Fibroblast of mammary gland (primary cell): ENCODE data around the gene ABHD2.

Source experiments
- DNase-seq: peaks from one replicate; pipeline ENCODE4 v3.0.0-alpha.2; 2010; ENCODE audit warnings: low read depth
- H3K4me3 ChIP-seq: 2 replicates; pipeline ENCODE4 v1.5.1; 2011; ENCODE audit warnings: low read depth, mild to moderate bottlenecking, low read length, moderate library complexity; ENCODE audit not compliant: control insufficient read depth
- TF ChIP-seq, protein P1 (sequence below): conservative IDR thresholded peaks from 2 replicates; pipeline ENCODE4 v1.5.1; 2011; ENCODE audit warnings: low read depth, low read length, inconsistent platforms; ENCODE audit not compliant: control insufficient read depth, insufficient read depth

The ABHD2 gene

DNA sequence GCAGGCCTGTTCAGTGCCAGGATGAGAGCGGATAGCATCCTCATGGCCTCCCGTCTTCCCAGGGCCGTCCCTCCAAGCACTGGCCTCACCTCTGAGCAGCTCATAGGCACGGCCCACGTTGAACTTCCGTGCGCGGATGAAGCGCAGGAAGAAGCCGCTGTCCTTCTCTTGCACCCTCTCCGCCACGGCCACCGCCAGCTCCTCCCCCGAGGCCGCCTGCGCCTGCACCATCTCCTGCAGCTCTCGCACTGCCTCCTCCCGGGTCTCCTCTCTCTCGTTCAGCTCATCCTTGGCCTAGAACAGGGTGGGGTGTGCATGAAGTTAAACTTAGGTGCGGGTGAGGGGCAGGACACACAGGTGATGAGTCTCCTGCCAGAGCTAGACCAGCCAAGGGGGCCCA lies 128.8 kb downstream of the ABHD2 start:
- no peak overlapping the region for H3K4me3 ChIP-seq
- no peak for DNase-seq
- TF ChIP-seq, protein P1, sequence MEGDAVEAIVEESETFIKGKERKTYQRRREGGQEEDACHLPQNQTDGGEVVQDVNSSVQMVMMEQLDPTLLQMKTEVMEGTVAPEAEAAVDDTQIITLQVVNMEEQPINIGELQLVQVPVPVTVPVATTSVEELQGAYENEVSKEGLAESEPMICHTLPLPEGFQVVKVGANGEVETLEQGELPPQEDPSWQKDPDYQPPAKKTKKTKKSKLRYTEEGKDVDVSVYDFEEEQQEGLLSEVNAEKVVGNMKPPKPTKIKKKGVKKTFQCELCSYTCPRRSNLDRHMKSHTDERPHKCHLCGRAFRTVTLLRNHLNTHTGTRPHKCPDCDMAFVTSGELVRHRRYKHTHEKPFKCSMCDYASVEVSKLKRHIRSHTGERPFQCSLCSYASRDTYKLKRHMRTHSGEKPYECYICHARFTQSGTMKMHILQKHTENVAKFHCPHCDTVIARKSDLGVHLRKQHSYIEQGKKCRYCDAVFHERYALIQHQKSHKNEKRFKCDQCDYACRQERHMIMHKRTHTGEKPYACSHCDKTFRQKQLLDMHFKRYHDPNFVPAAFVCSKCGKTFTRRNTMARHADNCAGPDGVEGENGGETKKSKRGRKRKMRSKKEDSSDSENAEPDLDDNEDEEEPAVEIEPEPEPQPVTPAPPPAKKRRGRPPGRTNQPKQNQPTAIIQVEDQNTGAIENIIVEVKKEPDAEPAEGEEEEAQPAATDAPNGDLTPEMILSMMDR: no peak

DNA sequence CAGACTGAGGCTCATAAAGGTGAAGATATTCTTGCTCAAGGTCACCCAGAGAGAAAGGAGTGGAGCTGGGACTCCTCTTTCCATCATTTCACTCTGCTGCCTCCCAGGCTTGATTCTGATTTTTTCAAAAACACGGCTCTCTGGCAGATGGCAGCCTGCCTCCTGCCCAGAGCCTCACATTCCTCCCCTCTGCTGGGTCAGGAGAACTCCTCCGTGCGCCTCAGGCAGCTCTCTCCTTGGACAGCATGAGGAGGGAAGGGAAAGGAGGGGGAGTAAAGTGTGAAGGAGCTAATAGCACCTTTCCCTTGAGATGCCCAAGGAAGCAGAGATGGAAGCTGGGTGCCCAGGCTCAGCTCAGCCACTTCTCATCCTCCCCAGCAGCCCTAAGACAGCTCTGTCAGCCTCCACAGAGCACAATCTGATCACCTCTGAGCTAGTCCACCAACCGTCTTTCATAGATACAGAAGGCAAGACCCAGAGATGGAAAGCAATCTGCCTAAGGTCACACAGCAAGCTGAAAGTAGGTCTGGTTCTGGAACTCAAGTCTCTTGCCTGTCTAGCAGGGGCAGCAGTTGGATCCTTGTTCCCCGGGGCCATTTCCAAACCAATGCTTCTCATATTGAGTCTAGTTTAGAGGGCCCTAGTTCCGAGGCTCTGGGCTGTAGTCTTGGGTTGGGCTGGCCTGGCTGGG lies 129.6 kb downstream of the ABHD2 start:
- H3K4me3 ChIP-seq: no peak overlapping the region
- DNase-seq: no peak
- TF ChIP-seq, protein P1: no peak

DNA sequence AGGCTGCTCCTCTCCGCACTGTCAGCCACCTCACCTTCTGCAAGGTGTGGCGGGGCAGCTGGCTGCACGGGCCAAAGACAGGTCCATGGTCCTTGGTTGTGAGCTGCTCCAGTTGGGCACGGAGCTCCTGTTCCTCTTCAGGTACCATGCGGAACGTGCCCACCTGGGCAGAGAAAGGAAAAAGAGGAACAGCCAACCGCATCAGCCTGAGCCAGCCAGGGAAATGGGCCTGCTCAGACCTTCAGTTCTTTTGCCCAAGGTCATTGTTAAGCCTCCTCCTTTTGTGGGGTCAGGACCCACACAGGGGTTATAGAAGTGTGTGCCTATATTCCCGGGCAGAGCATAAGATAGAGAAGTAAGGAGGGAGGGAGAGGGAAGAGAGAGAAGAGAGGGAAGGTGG lies 130.3 kb downstream of the ABHD2 start:
- TF ChIP-seq, protein P1: no peak
- no peak overlapping the region for H3K4me3 ChIP-seq
- no peak for DNase-seq

DNA sequence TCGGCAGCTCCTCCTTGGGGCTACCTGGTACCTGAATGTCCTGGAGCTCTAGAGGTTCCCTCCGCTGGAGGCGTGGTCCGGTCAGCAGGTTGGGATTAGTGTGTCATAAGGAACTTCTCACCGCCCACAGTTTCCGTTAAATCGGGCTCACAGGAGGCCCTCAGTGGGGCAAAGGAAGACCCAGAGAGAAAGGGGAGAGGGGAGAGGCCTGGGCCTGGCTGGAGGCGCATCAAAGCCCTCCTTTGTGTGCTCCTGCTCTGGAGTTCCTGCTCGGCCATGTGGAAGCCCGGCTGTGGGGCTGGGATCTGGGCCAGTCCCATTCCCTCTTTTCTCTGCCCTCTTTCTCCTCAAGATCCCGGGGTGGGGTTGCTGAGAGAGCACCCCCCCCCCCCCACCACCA lies 133.3 kb downstream of the ABHD2 start, which contains the start of gene RLBP1:
Gene RLBP1, minus strand, starts transcription at position 37 of the 400 bp plus-strand sequence. CDS start 2,604 bp downstream, outside the sequence.
- H3K4me3 ChIP-seq: no peak within 1 kb of the TSS
- TF ChIP-seq, protein P1: no peak
- no peak for DNase-seq

DNA sequence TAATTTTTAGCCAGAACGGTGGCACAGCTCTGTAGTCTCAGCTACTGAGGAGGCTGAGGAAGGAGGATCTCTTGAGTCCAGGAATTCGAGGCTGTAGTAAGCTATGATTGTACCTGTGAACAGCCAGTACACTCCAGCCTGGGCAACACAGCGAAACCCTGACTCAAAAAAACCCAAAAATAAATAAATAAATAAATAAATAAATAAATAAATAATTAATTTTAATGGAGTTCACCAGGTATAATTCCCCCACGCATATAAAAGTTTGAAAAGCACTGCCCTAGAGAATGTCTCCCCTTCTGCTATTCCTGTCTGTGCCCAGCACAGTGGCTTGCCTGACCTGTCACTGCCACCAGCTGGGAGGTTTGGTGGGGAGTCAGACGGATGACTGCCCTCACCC lies 137.3 kb downstream of the ABHD2 start:
- DNase-seq: no peak
- no peak overlapping the region for H3K4me3 ChIP-seq
- TF ChIP-seq, protein P1: no peak

DNA sequence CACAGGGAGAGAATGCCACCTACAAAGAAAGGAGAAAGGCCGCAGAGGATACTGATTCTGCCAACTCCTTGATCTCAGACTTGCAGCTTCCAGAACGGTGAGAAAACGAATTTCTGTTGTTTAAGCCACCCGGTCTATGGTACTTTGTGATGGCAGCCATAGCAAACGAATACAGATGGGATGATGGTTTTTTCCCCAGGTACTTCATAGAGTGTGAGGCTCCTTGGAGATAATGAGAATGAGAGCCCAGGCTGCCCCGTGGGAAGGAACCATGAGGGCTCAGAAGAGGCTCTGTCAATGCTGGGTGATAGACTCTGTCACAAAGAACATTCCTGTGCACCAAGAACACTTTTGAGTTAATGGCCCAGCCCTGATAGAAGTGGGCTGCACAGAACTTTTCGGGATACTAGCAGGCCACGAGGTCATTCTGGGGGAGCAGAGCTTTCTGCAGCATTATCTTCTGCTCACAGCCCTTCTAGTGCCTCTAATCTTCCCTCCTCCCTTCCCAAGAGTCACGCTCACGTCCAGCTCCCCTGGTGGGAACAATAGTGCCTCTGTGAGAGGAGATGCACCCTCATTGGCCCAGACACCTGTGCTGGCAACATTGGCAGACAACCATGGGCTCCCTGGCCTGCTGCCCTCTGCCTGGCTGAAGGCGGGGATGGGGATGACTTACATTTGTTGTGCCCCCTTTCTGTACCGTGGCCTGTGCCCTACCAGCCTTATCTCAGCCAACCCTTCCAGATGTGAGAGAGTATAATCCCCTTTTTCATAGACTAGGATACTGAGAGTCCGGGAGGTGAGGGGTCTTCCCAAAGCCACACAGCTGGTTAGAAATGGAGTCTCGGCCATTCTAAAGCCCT lies 138.3 kb downstream of the ABHD2 start:
- DNase-seq: no peak
- TF ChIP-seq, protein P1: no peak
- H3K4me3 ChIP-seq: no peak overlapping the region
